Activated naive CD8-positive, alpha-beta T cell (primary cell): Measurements from ENCODE around the gene FSTL5.

Source experiments
- H3K27ac Mint-ChIP-seq: one replicate; pipeline ENCODE4 v1.8.0; 2021; ENCODE audit warnings: mixed read lengths
- H3K27me3 Mint-ChIP-seq: one replicate; pipeline ENCODE4 v1.8.0; 2021; ENCODE audit warnings: mixed read lengths
- H3K36me3 Mint-ChIP-seq: one replicate; pipeline ENCODE4 v1.8.0; 2021; ENCODE audit warnings: mixed read lengths
- H3K4me1 Mint-ChIP-seq: one replicate; pipeline ENCODE4 v1.8.0; 2021; ENCODE audit warnings: low read depth, mixed read lengths
- H3K4me3 Mint-ChIP-seq: one replicate; pipeline ENCODE4 v1.8.0; 2021; ENCODE audit warnings: mild to moderate bottlenecking, mixed read lengths
- H3K9me3 Mint-ChIP-seq: one replicate; pipeline ENCODE4 v1.8.0; 2021; ENCODE audit warnings: low read depth, mixed read lengths

The FSTL5 gene

DNA sequence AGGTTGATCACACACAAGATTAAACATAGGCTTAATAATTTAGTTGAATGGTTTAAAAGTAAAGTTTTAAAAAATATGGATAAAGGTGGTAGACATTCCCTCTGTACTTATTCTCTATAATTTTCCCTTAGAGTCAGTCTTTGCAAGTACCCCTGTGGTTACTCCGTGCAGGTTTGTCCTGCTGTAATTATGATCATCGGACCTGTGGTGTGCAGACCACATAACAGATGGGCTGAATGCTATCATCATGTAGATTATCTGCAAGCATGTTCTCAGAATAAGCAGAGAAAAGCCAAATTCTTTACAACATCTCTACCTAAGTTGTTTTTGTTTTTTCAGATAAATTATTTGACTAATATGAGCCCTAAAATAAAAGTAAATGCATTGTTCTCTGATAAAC lies 146.8 kb downstream of the FSTL5 start:
- no peak overlapping the region for H3K4me3 Mint-ChIP-seq
- H3K4me1 Mint-ChIP-seq: no peaks in the 10 kb centered on the region
- H3K27ac Mint-ChIP-seq: no peak overlapping the region
- H3K27me3 Mint-ChIP-seq: no peaks in the 10 kb centered on the region
- H3K9me3 Mint-ChIP-seq: peaks cover 3% of the 10 kb centered on the region
- no peaks in the 10 kb centered on the region for H3K36me3 Mint-ChIP-seq

DNA sequence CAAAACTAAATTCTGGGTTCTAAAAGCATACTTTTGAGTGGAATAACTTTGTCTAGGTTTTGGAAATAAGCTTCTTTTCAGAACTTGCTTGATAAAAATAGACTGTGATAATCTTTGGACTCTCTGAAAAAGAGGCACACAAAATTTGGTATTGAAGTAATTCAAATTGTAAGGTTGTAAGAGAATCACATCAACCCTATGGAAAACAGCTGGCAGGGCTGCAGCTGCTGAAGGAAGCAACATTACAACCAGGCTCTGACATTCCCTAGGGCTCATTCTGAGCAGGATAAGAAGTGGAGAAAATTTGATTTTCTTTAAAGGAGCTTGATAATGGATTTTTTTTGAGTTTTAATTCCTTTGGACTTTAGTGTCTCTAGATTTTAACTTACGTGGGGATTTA lies 147.6 kb downstream of the FSTL5 start:
- Mint-ChIP-seq H3K36me3 (no peaks in the 10 kb centered on the region), H3K4me1 (no peaks in the 10 kb centered on the region), H3K4me3 (no peak overlapping the region), H3K27ac (no peak overlapping the region), H3K9me3 (peaks cover 3% of the 10 kb centered on the region), H3K27me3 (no peaks in the 10 kb centered on the region)

DNA sequence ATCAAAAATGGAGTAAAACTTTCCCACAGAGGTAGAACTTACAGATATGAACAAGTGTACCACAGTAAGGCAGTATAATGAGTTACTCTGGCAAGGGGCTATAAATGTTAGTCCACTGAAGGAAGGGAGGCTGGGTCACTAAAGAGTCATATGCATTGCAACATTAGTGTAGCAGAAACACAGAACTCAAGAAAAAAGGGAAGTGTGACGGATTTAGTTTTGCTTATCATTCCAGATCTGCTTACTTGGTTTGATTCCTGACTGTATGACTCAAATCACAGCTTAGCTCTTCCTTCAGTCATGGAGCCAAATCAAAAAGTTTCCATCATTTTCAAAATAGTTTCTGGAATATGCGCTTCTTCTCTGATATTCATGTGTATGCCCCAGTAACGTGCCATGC lies 148.7 kb downstream of the FSTL5 start:
- H3K36me3 Mint-ChIP-seq: no peaks in the 10 kb centered on the region
- no peaks in the 10 kb centered on the region for H3K4me1 Mint-ChIP-seq
- no peak overlapping the region for H3K27ac Mint-ChIP-seq
- no peak overlapping the region for H3K4me3 Mint-ChIP-seq
- peaks cover 3% of the 10 kb centered on the region for H3K9me3 Mint-ChIP-seq
- H3K27me3 Mint-ChIP-seq: no peaks in the 10 kb centered on the region

DNA sequence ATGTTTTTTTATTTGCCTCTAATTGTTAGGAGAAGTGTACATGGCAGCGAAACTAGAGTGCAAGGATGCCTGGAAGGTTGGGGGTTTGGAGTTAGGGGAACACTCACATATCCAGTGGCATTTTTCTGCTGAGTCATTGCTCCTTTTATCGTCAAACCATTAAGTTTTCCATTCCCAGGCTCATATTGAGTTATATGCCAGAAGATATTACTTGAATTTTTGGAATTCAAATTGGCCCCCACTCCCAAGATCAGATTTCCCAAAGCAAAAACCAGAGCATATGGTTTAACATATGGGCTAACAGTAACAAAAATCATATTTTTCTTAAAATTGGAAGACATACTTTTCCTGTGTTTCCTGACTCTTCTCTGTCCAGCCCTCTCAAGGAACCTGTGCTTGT lies 152.7 kb downstream of the FSTL5 start:
- Mint-ChIP-seq H3K4me3 (no peak overlapping the region), H3K36me3 (no peaks in the 10 kb centered on the region), H3K4me1 (no peaks in the 10 kb centered on the region), H3K9me3 (peaks cover 3% of the 10 kb centered on the region), H3K27ac (no peak overlapping the region), H3K27me3 (no peaks in the 10 kb centered on the region)

DNA sequence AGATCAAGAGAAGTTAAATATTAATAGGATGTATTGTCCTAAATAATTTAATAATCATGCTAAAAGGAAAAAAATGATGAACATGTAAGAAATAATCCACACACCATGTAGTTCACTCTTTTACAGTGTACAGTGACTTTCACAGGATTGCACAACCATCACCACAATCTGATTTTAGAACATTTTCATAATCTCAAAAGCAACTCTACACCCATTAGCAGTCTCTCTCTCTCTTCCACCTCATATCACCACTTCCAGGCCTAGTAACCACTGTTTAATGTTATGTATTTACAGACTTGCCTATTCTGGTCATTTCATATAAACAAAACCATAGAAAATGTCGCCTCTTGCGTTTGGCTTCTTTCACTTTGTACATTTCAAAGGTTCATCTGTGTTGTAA lies 153.4 kb downstream of the FSTL5 start:
- no peaks in the 10 kb centered on the region for H3K27me3 Mint-ChIP-seq
- H3K36me3 Mint-ChIP-seq: no peaks in the 10 kb centered on the region
- H3K4me3 Mint-ChIP-seq: no peak overlapping the region
- no peaks in the 10 kb centered on the region for H3K4me1 Mint-ChIP-seq
- H3K9me3 Mint-ChIP-seq: peaks cover 3% of the 10 kb centered on the region
- no peak overlapping the region for H3K27ac Mint-ChIP-seq

DNA sequence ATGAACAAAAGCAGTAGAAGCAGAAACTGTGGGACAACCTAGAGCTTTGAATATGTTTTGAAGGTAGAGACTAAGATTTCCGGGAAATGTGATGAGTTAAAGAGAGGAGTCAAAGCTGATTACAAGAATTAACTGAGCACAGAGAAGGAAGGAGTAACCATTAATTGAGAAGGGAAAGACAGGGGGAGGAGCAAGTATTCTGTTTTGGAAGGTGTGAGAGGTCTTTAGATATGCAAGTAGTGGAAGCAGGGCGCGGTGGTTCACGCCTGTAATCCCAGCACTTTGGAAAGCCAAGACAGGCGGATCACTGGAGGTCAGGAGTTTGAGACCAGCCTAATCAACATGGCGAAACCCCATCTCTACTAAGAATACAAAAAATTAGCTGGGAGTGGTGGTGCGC lies 171.5 kb downstream of the FSTL5 start:
- H3K9me3 Mint-ChIP-seq: peaks cover 24% of the 10 kb centered on the region

DNA sequence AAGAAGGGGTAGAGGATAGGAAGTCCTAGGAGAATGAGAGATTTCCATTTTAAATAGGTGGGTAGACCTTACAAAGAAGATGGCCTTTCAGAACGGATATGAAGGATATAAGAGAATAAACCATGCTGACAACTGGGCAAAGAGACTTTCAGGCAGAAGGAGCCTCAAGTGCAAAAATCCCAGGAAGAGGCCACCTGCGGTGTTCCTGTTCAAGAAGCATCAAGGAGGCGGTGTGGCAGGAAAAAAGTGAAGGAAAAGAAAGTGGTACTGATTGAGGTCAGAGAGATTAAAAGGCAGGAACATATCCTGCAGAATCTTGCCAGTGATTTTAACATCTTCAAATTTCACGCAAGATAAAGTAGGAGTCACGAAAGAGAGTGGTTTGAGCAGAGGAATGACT lies 172.0 kb downstream of the FSTL5 start:
- no peaks in the 10 kb centered on the region for H3K4me1 Mint-ChIP-seq
- peaks cover 24% of the 10 kb centered on the region for H3K9me3 Mint-ChIP-seq
- H3K36me3 Mint-ChIP-seq: no peaks in the 10 kb centered on the region
- H3K27me3 Mint-ChIP-seq: no peaks in the 10 kb centered on the region
- H3K27ac Mint-ChIP-seq: no peak overlapping the region
- no peak overlapping the region for H3K4me3 Mint-ChIP-seq

More for the DNA sequence above, 171.5 kb downstream of the FSTL5 start:
- H3K4me3 Mint-ChIP-seq: no peak overlapping the region
- no peaks in the 10 kb centered on the region for H3K27me3 Mint-ChIP-seq
- H3K36me3 Mint-ChIP-seq: no peaks in the 10 kb centered on the region
- H3K27ac Mint-ChIP-seq: no peak overlapping the region
- H3K4me1 Mint-ChIP-seq: no peaks in the 10 kb centered on the region

DNA sequence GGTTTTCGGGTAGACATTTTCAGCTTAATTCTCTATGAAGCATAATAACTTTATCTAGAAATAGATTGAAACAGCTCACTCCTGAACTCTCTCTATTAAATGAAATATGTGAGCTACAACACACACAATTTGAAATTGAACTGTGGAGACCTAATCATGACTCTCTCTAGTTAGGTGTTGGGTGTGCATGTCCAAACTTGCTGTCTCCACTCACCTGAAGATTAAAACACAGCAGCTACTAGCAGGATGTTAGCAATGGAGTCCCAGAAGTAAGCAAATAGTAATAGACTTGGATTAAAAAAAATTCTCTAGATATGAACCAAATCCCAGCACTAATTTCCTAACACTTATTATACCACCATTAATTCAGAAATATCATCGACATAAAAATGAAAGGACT lies 173.1 kb downstream of the FSTL5 start:
- Mint-ChIP-seq H3K27me3 (no peaks in the 10 kb centered on the region), H3K4me1 (no peaks in the 10 kb centered on the region), H3K27ac (no peak overlapping the region), H3K36me3 (no peaks in the 10 kb centered on the region), H3K9me3 (peaks cover 24% of the 10 kb centered on the region), H3K4me3 (no peak overlapping the region)

DNA sequence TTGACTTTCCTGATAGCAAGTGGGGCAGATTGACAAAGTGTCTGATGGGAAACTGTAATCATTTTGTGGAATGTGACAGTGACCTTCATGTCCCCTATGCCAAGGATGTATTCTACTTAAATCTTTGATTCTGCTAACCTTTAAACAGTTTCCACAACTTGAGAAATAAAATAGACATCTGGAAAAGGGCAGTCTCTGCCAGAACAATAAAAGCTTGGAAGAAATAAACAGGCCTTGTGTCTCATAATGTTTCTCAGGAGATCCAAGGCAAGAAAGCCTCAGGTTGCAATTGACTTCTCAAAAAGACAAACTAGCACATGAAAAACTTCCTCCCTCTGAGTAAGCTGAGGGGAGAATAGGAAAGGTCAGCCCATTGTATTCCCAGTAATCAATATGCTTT lies 174.9 kb downstream of the FSTL5 start:
- Mint-ChIP-seq H3K9me3 (peaks cover 23% of the 10 kb centered on the region), H3K4me1 (no peaks in the 10 kb centered on the region), H3K27me3 (no peaks in the 10 kb centered on the region), H3K36me3 (no peaks in the 10 kb centered on the region), H3K4me3 (no peak overlapping the region), H3K27ac (no peak overlapping the region)

DNA sequence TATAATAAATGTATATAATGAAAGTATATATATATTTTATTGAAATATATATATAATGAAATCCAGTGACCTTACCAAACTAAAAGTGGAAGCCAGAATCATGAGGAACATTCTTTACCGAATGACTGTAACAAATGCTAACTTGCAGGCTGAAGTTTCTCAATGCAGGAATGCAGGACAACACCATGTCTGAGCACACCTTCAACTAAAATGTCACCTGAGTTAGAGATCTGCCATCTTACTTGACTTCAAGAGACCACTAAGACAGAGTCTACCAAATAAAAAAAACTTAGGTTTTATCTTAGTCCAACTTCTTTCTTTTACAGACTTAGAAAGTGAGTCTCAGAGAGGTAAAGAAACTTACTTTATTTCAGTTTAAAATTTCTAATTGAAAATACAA lies 176.2 kb downstream of the FSTL5 start:
- H3K4me3 Mint-ChIP-seq: no peak overlapping the region
- H3K9me3 Mint-ChIP-seq: peaks cover 17% of the 10 kb centered on the region
- H3K36me3 Mint-ChIP-seq: no peaks in the 10 kb centered on the region
- H3K27me3 Mint-ChIP-seq: no peaks in the 10 kb centered on the region
- no peak overlapping the region for H3K27ac Mint-ChIP-seq
- no peaks in the 10 kb centered on the region for H3K4me1 Mint-ChIP-seq

DNA sequence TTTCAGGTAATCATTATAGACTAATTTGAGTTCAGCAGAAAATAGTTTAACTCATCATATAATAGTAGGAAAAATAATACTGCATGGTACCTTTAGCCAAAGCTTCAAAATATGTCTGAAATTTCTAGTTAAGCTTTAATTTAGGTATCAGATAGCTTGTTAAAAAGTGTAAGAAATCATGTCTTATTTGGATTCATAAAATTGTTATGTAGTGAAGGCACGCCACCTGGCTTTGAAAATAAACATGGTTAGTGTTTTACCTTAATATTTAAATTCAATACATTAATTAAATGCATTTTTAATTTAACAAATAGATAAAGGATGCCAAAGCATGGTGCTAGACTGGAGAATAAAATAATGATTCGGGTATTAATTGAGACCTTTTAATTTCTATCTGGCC lies 211.4 kb downstream of the FSTL5 start:
- no peaks in the 10 kb centered on the region for H3K4me1 Mint-ChIP-seq
- no peaks in the 10 kb centered on the region for H3K27me3 Mint-ChIP-seq
- peaks cover 3% of the 10 kb centered on the region for H3K9me3 Mint-ChIP-seq
- H3K27ac Mint-ChIP-seq: no peak overlapping the region
- no peak overlapping the region for H3K4me3 Mint-ChIP-seq
- H3K36me3 Mint-ChIP-seq: no peaks in the 10 kb centered on the region

DNA sequence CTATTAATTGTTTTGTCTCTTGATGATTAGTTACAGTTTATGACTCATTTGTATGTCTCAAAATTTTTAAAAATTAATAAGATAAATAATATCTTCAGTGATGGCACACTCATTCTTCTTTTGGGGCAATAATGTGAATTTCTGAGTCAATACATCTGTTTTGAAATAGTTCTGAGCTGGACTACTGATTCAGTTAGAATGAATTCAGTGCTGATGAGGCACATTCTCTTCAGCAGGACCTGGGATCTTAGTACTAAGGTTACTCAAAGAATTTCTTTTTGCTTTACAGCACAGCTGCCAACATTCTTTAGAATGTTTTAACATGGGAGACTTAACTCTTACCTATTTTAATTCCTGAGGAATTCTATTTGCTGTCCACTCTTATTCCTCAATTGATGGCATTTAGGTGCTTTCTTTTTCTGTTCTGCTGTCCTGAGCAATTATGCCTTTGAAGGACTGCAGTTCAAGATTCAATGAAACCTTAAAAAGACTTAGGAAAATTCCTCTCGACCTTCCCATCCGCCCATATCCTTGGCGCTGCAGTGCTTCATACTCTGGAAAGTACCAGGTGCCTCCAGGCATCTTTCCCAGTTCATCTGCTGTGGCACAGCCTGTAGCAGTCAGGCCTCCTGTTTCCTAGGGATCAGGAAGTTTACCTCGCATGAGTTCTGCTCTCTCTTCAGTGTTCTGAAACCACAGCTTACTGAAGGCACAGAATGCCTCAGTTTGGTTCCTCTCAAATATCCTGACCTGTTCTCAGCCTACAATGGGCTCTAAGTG lies 213.7 kb downstream of the FSTL5 start:
- Mint-ChIP-seq H3K36me3 (no peaks in the 10 kb centered on the region), H3K27me3 (no peaks in the 10 kb centered on the region), H3K9me3 (peaks cover 7% of the 10 kb centered on the region), H3K4me1 (no peaks in the 10 kb centered on the region), H3K4me3 (no peak overlapping the region), H3K27ac (no peak overlapping the region)

DNA sequence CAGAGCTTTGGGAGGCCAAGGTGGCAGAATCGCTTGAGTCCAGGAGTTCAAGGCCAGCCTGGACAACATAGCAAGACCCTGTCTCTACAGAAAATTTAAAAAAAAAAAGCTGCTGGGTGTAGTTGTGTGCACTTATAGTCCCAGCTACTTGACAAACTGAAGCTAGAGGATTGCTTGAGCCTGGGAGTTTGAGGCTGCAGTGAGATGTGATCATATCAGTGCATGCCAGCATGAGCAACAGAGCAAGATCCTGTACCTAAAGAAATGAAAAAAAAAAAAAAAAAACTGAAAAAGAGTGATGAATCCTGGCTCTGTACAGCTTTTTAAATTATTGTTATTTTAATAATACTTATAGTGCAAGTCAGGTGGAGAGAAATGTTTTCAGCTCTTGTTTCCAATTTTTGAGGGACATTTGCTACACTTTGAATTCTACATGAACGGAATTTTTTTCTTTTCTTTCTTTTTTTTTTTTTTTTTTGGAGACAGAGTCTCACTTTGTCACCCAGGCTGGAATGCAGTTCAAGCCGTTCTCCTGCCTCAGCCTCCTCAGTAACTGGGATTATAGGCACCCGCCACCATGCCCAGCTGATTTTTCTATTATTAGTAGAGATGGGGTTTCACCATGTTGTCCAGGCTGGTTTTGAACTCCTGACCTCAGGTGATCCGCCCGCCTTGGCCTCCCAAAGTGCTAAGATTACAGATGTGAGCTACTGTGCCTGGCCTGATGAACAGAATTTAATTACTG lies 215.6 kb downstream of the FSTL5 start:
- Mint-ChIP-seq H3K36me3 (no peaks in the 10 kb centered on the region), H3K4me3 (no peak overlapping the region), H3K27ac (no peak overlapping the region), H3K27me3 (no peaks in the 10 kb centered on the region), H3K9me3 (peaks cover 7% of the 10 kb centered on the region), H3K4me1 (no peaks in the 10 kb centered on the region)

DNA sequence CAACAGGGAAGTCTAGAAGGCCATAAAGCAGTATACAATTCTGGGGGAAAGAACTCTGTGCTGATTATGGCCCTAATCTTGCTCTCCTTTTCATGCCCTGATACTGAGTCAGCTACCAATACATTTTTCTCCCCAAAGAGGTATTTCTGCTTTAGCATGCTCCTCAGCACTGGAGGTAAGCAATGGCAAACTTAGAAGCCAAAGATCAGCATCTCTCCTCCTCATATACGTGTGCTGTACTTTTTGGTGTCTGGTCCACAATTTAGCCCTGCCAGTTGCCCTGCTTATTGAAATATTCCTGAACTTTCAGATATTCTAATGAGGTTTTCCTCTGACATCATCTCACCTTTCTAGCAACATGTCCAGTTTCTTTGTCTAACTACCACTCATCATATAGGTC lies 226.2 kb downstream of the FSTL5 start:
- no peaks in the 10 kb centered on the region for H3K36me3 Mint-ChIP-seq
- H3K27me3 Mint-ChIP-seq: no peaks in the 10 kb centered on the region
- peaks cover 13% of the 10 kb centered on the region for H3K9me3 Mint-ChIP-seq
- no peak overlapping the region for H3K4me3 Mint-ChIP-seq
- H3K4me1 Mint-ChIP-seq: no peaks in the 10 kb centered on the region
- no peak overlapping the region for H3K27ac Mint-ChIP-seq

DNA sequence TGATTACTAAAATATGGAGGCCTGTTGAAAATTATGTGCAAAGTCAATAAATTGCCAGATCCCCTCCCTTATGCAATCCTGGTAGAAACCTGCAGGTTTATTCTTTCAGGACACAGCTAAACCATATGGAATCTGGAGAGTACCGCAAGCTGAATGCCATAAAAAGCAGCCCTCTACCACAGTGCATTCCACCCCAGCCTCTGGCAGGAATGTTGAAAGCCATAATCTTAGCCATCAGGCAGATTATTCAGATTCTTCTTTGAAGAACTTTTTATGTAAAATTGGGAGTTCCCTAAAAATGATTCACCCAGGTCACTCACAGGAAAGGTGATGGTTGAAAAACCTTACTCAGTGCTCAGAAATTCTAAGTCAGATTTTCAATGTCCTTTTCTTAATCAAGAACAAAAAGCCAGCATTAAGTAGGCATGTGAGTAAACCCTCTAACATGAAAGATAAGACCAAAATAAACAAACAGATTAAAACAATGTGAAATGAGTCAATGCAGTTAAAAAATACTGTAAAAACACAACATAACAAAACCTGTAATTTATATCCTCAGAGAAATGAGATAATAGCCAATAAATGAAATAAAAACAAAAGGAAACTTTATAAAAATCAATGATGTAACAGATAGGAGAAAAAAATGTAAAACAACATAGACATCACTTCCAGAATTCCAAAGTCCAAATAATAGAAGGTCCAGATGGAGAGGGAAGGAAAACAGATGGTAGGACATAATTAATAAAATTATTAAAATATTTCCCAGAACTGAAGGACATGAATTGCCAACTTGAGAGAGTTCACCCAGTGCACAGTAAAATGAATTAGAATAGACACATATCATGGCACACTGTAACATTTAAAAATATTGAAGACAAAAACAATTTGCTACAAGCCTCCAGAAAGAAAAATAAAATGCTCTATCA lies 226.9 kb downstream of the FSTL5 start:
- Mint-ChIP-seq H3K27me3 (no peaks in the 10 kb centered on the region), H3K27ac (no peak overlapping the region), H3K4me1 (no peaks in the 10 kb centered on the region), H3K4me3 (no peak overlapping the region), H3K36me3 (no peaks in the 10 kb centered on the region), H3K9me3 (peaks cover 13% of the 10 kb centered on the region)
